ENCODE results near the gene TXLNA. TPM values are rescaled to one million over a fixed set of nuclear protein-coding genes. Genes with fewer than 3 reads are reported as not detected.

Gene TXLNA
- total and polyA plus RNA-seq, 8 donors = 13.6 to 29.3 (median 17.3) TPM

GRCh38 chr1:32184650-32185049, 5.2 kb downstream of the TXLNA start:
- H3K27me3 ChIP-seq = no peaks in the 10 kb centered on the region
- H3K27ac ChIP-seq = no peak overlapping the region
- no peak for DNase-seq
- H3K36me3 ChIP-seq = peaks cover 10 to 44% (median 20%) of the 10 kb centered on the region in 3 donors
- no peak for FAIRE-seq
- intact Hi-C loops (cut with DNase I) = no loop called here
- H3K9me3 ChIP-seq = no peaks in the 10 kb centered on the region
- H3K4me3 ChIP-seq = no peak overlapping the region
- TF ChIP-seq, protein P1, sequence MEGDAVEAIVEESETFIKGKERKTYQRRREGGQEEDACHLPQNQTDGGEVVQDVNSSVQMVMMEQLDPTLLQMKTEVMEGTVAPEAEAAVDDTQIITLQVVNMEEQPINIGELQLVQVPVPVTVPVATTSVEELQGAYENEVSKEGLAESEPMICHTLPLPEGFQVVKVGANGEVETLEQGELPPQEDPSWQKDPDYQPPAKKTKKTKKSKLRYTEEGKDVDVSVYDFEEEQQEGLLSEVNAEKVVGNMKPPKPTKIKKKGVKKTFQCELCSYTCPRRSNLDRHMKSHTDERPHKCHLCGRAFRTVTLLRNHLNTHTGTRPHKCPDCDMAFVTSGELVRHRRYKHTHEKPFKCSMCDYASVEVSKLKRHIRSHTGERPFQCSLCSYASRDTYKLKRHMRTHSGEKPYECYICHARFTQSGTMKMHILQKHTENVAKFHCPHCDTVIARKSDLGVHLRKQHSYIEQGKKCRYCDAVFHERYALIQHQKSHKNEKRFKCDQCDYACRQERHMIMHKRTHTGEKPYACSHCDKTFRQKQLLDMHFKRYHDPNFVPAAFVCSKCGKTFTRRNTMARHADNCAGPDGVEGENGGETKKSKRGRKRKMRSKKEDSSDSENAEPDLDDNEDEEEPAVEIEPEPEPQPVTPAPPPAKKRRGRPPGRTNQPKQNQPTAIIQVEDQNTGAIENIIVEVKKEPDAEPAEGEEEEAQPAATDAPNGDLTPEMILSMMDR (IDR thresholded peaks at IDR 0.05) = no peak
- ATAC-seq = no peak
- peaks cover 0 to 20% (median 11%) of the 10 kb centered on the region in 3 donors for H3K4me1 ChIP-seq

- Histone ChIP-seq H3K27ac (no peak overlapping the region), H3K36me3 (peaks cover 13 to 57% (median 34%) of the 10 kb centered on the region in 3 donors), H3K4me3 (no peak overlapping the region), H3K4me1 (peaks cover 0 to 17% (median 8%) of the 10 kb centered on the region in 3 donors), H3K9me3 (no peaks in the 10 kb centered on the region), H3K27me3 (no peaks in the 10 kb centered on the region)
- DNase-seq = no peak
- TF ChIP-seq, protein P1 (IDR thresholded peaks at IDR 0.05) = no peak
- intact Hi-C loops (cut with DNase I) = no loop called here
- ATAC-seq = no peak
- no peak for FAIRE-seq
- 86 to 94% methylated on average over 2 of the region's 2 CpGs for WGBS, 2 donors
Observed at GRCh38 chr1:32186077-32186476, 6.6 kb downstream of the TXLNA start.

GRCh38 chr1:32186491-32186890, 7.0 kb downstream of the TXLNA start:
- no peak for DNase-seq
- no peak for FAIRE-seq
- no peaks in the 10 kb centered on the region for H3K9me3 ChIP-seq
- peaks cover 0 to 13% (median 4%) of the 10 kb centered on the region in 3 donors for H3K4me1 ChIP-seq
- peaks cover 13 to 59% (median 39%) of the 10 kb centered on the region in 3 donors for H3K36me3 ChIP-seq
- ATAC-seq = no peak
- no peaks in the 10 kb centered on the region for H3K27me3 ChIP-seq
- H3K27ac ChIP-seq = no peak overlapping the region
- WGBS, 2 donors = 84 to 88% methylated on average over 2 of the region's 2 CpGs
- no peak overlapping the region for H3K4me3 ChIP-seq
- TF ChIP-seq, protein P1 (IDR thresholded peaks at IDR 0.05) = no peak
- intact Hi-C loops (cut with DNase I) = no loop called here

DNA sequence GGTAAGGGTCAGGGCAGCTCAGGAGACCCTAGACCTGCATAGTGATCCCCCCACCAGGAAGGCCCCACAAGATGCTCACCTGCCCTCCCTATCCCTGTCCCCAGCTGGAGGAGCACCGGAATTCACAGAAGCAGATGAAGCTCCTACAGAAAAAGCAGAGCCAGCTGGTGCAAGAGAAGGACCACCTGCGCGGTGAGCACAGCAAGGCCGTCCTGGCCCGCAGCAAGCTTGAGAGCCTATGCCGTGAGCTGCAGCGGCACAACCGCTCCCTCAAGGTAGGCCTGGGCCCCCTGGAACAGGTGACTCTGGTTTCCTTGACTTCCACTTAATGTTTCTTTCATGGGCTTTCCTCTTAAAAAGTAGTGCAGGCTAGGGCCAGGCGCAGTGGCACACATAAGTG, 8.4 kb downstream of the TXLNA start:
- intact Hi-C loops (cut with DNase I) = no loop called here
- H3K9me3 ChIP-seq = no peaks in the 10 kb centered on the region
- no peak for FAIRE-seq
- ATAC-seq = no peak
- H3K27ac ChIP-seq = no peak overlapping the region
- no peak overlapping the region for H3K4me3 ChIP-seq
- peak in 1 of 6 donors; percentile 21 for DNase-seq
- H3K4me1 ChIP-seq = peaks cover 0 to 4% (median 0%) of the 10 kb centered on the region in 3 donors
- H3K27me3 ChIP-seq = no peaks in the 10 kb centered on the region
- 97 to 98% methylated on average over 9 of the region's 9 CpGs for WGBS, 2 donors
- TF ChIP-seq, protein P1 (IDR thresholded peaks at IDR 0.05) = no peak
- peaks cover 13 to 72% (median 51%) of the 10 kb centered on the region in 3 donors for H3K36me3 ChIP-seq

- DNase-seq = peak in 1 of 6 donors; percentile 25
- no peaks in the 10 kb centered on the region for H3K9me3 ChIP-seq
- no peak overlapping the region for H3K27ac ChIP-seq
- no peaks in the 10 kb centered on the region for H3K4me1 ChIP-seq
- H3K36me3 ChIP-seq = peaks cover 18 to 84% (median 62%) of the 10 kb centered on the region in 3 donors
- FAIRE-seq = no peak
- intact Hi-C loops (cut with DNase I) = no loop called here
- no peak overlapping the region for H3K4me3 ChIP-seq
- TF ChIP-seq, protein P1 (IDR thresholded peaks at IDR 0.05) = no peak
- ATAC-seq = no peak
- no peaks in the 10 kb centered on the region for H3K27me3 ChIP-seq
- WGBS, 2 donors = 93 to 95% methylated on average over 8 of the region's 8 CpGs
Observed at GRCh38 chr1:32192220-32192948, 12.9 kb downstream of the TXLNA start.

Data from pancreas (tissue), 10 donors.